C4-2B (cell line): ENCODE data around the gene SSBP3.

Experiments used
- H3K27ac ChIP-seq: fragments of 450-650 bp; 2 replicates; pipeline ENCODE4 v1.5.1; 2017
- CTCF ChIP-seq: fragments of 450-650 bp; conservative IDR thresholded peaks from 2 replicates; pipeline ENCODE4 v1.5.1; 2017; ENCODE audit warnings: mild to moderate bottlenecking
- ZFX ChIP-seq: fragments of 450-650 bp; IDR thresholded peaks from 2 replicates; pipeline ENCODE4 v1.6.1; 2017

Gene SSBP3

GRCh38 chr1:54362881-54363340, 43.3 kb downstream of the SSBP3 start:
- H3K27ac ChIP-seq: no peak overlapping the region

GRCh38 chr1:54361342-54361741, 44.9 kb downstream of the SSBP3 start:
- TF ChIP-seq ZFX: no peak
- TF ChIP-seq CTCF: no peak
- H3K27ac ChIP-seq: no peak overlapping the region

More at GRCh38 chr1:54362881-54363340, 43.3 kb downstream of the SSBP3 start:
- TF ChIP-seq ZFX (no peak), CTCF (no peak)

- peak overlapping the region; percentile 29 for H3K27ac ChIP-seq
These were observed 45.8 kb downstream of the SSBP3 start for GRCh38 chr1:54360165-54361005.

GRCh38 chr1:54359393-54360162, 46.6 kb downstream of the SSBP3 start:
- H3K27ac ChIP-seq: peak overlapping the region; percentile 14; the same call in 1 of the 2 replicates
- TF ChIP-seq ZFX (no peak), CTCF (no peak)

More at GRCh38 chr1:54360165-54361005, 45.8 kb downstream of the SSBP3 start:
- TF ChIP-seq CTCF: no peak

- TF ChIP-seq CTCF (no peak), ZFX (no peak)
- no peak overlapping the region for H3K27ac ChIP-seq
These were observed 47.6 kb downstream of the SSBP3 start for GRCh38 chr1:54358503-54359168.

GRCh38 chr1:54357967-54358366, 48.2 kb downstream of the SSBP3 start:
- TF ChIP-seq CTCF (no peak), ZFX (no peak)
- no peak overlapping the region for H3K27ac ChIP-seq

GRCh38 chr1:54356680-54357147, 49.5 kb downstream of the SSBP3 start:
- TF ChIP-seq CTCF (no peak), ZFX (no peak)
- no peak overlapping the region for H3K27ac ChIP-seq
